PFSK-1 (cell line): ENCODE measurements around the gene SERHL2.

Experiments used
- POLR2AphosphoS5 ChIP-seq: IDR thresholded peaks from 2 replicates; pipeline ENCODE4 v1.6.1; 2012; ENCODE audit warnings: low read depth, mild to moderate bottlenecking, control low read depth, low read length, moderate library complexity
- SIN3A ChIP-seq: IDR thresholded peaks from 2 replicates; pipeline ENCODE4 v1.6.1; 2012; ENCODE audit warnings: mild to moderate bottlenecking, low read length, moderate library complexity, borderline replicate concordance; ENCODE audit not compliant: insufficient read depth
- TAF1 ChIP-seq: IDR thresholded peaks from 2 replicates; pipeline ENCODE4 v1.6.1; 2012; ENCODE audit warnings: low read length, control low read depth, borderline replicate concordance; ENCODE audit not compliant: insufficient read depth
- TF ChIP-seq, protein P1 (sequence below), 2 experiments: IDR thresholded peaks; 2 replicates each; pipeline versions ENCODE4 v1.6.1 to v1.8.0; 2011 to 2012; ENCODE audit warnings: low read depth in 2 of 2, low read length in 2 of 2, control low read depth in 1 of 2, inconsistent platforms in 1 of 2, mild to moderate bottlenecking in 1 of 2, moderate library complexity in 1 of 2; ENCODE audit not compliant: insufficient read depth in 1 of 2

- no peak for TF ChIP-seq POLR2AphosphoS5
- TF ChIP-seq, protein P1, sequence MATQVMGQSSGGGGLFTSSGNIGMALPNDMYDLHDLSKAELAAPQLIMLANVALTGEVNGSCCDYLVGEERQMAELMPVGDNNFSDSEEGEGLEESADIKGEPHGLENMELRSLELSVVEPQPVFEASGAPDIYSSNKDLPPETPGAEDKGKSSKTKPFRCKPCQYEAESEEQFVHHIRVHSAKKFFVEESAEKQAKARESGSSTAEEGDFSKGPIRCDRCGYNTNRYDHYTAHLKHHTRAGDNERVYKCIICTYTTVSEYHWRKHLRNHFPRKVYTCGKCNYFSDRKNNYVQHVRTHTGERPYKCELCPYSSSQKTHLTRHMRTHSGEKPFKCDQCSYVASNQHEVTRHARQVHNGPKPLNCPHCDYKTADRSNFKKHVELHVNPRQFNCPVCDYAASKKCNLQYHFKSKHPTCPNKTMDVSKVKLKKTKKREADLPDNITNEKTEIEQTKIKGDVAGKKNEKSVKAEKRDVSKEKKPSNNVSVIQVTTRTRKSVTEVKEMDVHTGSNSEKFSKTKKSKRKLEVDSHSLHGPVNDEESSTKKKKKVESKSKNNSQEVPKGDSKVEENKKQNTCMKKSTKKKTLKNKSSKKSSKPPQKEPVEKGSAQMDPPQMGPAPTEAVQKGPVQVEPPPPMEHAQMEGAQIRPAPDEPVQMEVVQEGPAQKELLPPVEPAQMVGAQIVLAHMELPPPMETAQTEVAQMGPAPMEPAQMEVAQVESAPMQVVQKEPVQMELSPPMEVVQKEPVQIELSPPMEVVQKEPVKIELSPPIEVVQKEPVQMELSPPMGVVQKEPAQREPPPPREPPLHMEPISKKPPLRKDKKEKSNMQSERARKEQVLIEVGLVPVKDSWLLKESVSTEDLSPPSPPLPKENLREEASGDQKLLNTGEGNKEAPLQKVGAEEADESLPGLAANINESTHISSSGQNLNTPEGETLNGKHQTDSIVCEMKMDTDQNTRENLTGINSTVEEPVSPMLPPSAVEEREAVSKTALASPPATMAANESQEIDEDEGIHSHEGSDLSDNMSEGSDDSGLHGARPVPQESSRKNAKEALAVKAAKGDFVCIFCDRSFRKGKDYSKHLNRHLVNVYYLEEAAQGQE (IDR thresholded peaks at IDR 0.05; ENCODE audit: insufficient read depth in 1 of 2, low read depth in 2 of 2, low read length in 2 of 2): no peak
- no peak for TF ChIP-seq TAF1
- no peak for TF ChIP-seq SIN3A
These were observed 32.6 kb downstream of the SERHL2 start for GRCh38 chr22:42586381-42586780.
